Common myeloid progenitor, CD34-positive (primary cell): ENCODE data around the gene SULT2B1.

Experiments
- CTCF ChIA-PET: fragments of 350-600 bp; sonication (Branson Sonifier 250); formaldehyde crosslinking; loops from one replicate; lab custom pipeline; 2021; ENCODE audit warnings: antibody characterized with exemption; lab: Charles Lee
- POLR2A ChIA-PET: fragments of 350-600 bp; sonication (Branson Sonifier 250); formaldehyde crosslinking; loops from one replicate; lab custom pipeline; 2021; ENCODE audit warnings: antibody characterized with exemption; lab: Charles Lee
- DNase-seq, 3 donors: peaks; one replicate each; pipeline versions ENCODE4 v3.0.0 to v3.0.0-alpha.2; 2013
- H3K27ac ChIP-seq, 2 experiments: 1 replicate in 1 of 2; 2 replicates in 1 of 2; pipeline ENCODE4 v1.7.0; 2013; ENCODE audit warnings: inconsistent platforms in 2 of 2, low read length in 2 of 2, mild to moderate bottlenecking in 2 of 2, low read depth in 1 of 2, moderate library complexity in 1 of 2; ENCODE audit not compliant: severe bottlenecking in 2 of 2, insufficient read depth in 1 of 2, poor library complexity in 1 of 2
- H3K27me3 ChIP-seq, 5 experiments: replicated peaks in 2 of 5; 1 replicate in 3 of 5; 2 replicates in 2 of 5; pipeline versions ENCODE4 v1.6.1 to v1.7.0; 2013; ENCODE audit warnings: low read length in 4 of 5, mild to moderate bottlenecking in 2 of 5, moderate library complexity in 2 of 5, inconsistent platforms in 1 of 5; ENCODE audit not compliant: insufficient read depth in 5 of 5, control insufficient read depth in 4 of 5
- H3K36me3 ChIP-seq, 4 experiments: 1 replicate in 2 of 4; 2 replicates in 2 of 4; pipeline versions ENCODE4 v1.6.1 to v1.7.0; 2013; ENCODE audit warnings: low read length in 3 of 4, control low read depth in 1 of 4, mild to moderate bottlenecking in 1 of 4; ENCODE audit not compliant: control insufficient read depth in 4 of 4, insufficient read depth in 4 of 4
- H3K4me1 ChIP-seq, 4 experiments: 1 replicate in 3 of 4; 2 replicates in 1 of 4; pipeline versions ENCODE4 v1.6.1 to v1.7.1; 2013; ENCODE audit warnings: low read length in 3 of 4, mild to moderate bottlenecking in 3 of 4, control low read depth in 1 of 4, inconsistent platforms in 1 of 4, moderate library complexity in 1 of 4; ENCODE audit not compliant: control insufficient read depth in 4 of 4, insufficient read depth in 4 of 4; ENCODE audit errors: control extremely low read depth in 1 of 4
- H3K4me3 ChIP-seq, 7 experiments: 1 replicate in 4 of 7; 2 replicates in 3 of 7; pipeline versions ENCODE4 v1.5.1 to v1.7.0; 2013; ENCODE audit warnings: mild to moderate bottlenecking in 7 of 7, low read length in 6 of 7, moderate library complexity in 6 of 7, inconsistent platforms in 2 of 7, low read depth in 2 of 7, control low read depth in 1 of 7; ENCODE audit not compliant: insufficient read depth in 4 of 7, control insufficient read depth in 1 of 7; ENCODE audit errors: extremely low read depth in 1 of 7
- H3K9me3 ChIP-seq, 5 experiments: 1 replicate in 4 of 5; 2 replicates in 1 of 5; pipeline versions ENCODE4 v1.6.1 to v1.7.1; 2013; ENCODE audit warnings: low read length in 4 of 5, mild to moderate bottlenecking in 2 of 5, inconsistent platforms in 1 of 5, low read depth in 1 of 5, moderate library complexity in 1 of 5; ENCODE audit not compliant: control insufficient read depth in 4 of 5, insufficient read depth in 2 of 5; ENCODE audit errors: control extremely low read depth in 1 of 5
- WGBS: methylation state at CpG from one replicate; pipeline ENCODE4 v1.1.5; 2013; ENCODE audit not compliant: insufficient coverage; 5-methylcytosine and 5-hydroxymethylcytosine counted together

The SULT2B1 gene

GRCh38 chr19:48633148-48634035 is 81.4 kb downstream of the SULT2B1 start:
- no peaks in the 10 kb centered on the region for H3K27me3 ChIP-seq
- no peak for DNase-seq
- no peaks in the 10 kb centered on the region for H3K9me3 ChIP-seq
- H3K36me3 ChIP-seq, result peaks cover 0 to 19% (median 10%) of the 10 kb centered on the region in 4 experiments
- peak overlapping the region in 1 of 7 experiments; percentile 79 for H3K4me3 ChIP-seq
- H3K4me1 ChIP-seq, result peaks cover 10 to 62% (median 53%) of the 10 kb centered on the region in 4 experiments
- WGBS, result 94% methylated on average over 17 of the region's 22 CpGs
- ChIA-PET POLR2A (interaction anchor here (1.2 kb wide), 1 partner anchor 16 kb away, joined by 3 read pairs; no protein-coding TSS in a partner anchor), CTCF (interaction anchor here (1.0 to 1.8 kb wide), 5 partner anchors 9 to 25 kb away, joined by 4 to 10 read pairs (median 6); partner anchors contain the start of genes CA11, RPL18 and SPHK2)
- peak overlapping the region; percentile 77 to 88 for H3K27ac ChIP-seq

- Histone ChIP-seq H3K4me3 (peak overlapping the region in 6 of 7 experiments; percentile 27 to 83 (median 60)), H3K4me1 (peaks cover 13 to 68% (median 59%) of the 10 kb centered on the region in 4 experiments), H3K9me3 (no peaks in the 10 kb centered on the region), H3K27ac (peak overlapping the region; percentile 77 to 88), H3K27me3 (no peaks in the 10 kb centered on the region), H3K36me3 (peaks cover 0 to 16% (median 9%) of the 10 kb centered on the region in 4 experiments)
- DNase-seq, result no peak
- ChIA-PET CTCF (interaction anchor here (1.5 to 1.8 kb wide), 3 partner anchors 10 to 25 kb away, joined by 5 to 10 read pairs (median 6); partner anchors contain the start of gene CA11), POLR2A (interaction anchor here (1.2 kb wide), 1 partner anchor 17 kb away, joined by 3 read pairs; no protein-coding TSS in a partner anchor)
- WGBS, result 83% methylated on average over 7 of the region's 7 CpGs
Observed at GRCh38 chr19:48634036-48634342, 82.0 kb downstream of the SULT2B1 start.

GRCh38 chr19:48634424-48635262 is 82.7 kb downstream of the SULT2B1 start:
- CTCF ChIA-PET, result interaction anchor here (1.6 to 1.8 kb wide), 2 partner anchors 11 to 26 kb away, joined by 5 to 10 read pairs; partner anchors contain the start of gene CA11
- Histone ChIP-seq H3K4me1 (peaks cover 13 to 70% (median 61%) of the 10 kb centered on the region in 4 experiments), H3K4me3 (peak overlapping the region in 6 of 7 experiments; percentile 27 to 83 (median 76)), H3K27me3 (no peaks in the 10 kb centered on the region), H3K36me3 (peaks cover 0 to 16% (median 6%) of the 10 kb centered on the region in 4 experiments), H3K27ac (peak overlapping the region; percentile 77 to 88), H3K9me3 (no peaks in the 10 kb centered on the region)
- peak; percentile 93 to 97 (median 96) for DNase-seq
- POLR2A ChIA-PET, result interaction anchor here (1.2 kb wide), 1 partner anchor 17 kb away, joined by 3 read pairs; no protein-coding TSS in a partner anchor
- 5% methylated on average over 25 of the region's 37 CpGs for WGBS

DNA sequence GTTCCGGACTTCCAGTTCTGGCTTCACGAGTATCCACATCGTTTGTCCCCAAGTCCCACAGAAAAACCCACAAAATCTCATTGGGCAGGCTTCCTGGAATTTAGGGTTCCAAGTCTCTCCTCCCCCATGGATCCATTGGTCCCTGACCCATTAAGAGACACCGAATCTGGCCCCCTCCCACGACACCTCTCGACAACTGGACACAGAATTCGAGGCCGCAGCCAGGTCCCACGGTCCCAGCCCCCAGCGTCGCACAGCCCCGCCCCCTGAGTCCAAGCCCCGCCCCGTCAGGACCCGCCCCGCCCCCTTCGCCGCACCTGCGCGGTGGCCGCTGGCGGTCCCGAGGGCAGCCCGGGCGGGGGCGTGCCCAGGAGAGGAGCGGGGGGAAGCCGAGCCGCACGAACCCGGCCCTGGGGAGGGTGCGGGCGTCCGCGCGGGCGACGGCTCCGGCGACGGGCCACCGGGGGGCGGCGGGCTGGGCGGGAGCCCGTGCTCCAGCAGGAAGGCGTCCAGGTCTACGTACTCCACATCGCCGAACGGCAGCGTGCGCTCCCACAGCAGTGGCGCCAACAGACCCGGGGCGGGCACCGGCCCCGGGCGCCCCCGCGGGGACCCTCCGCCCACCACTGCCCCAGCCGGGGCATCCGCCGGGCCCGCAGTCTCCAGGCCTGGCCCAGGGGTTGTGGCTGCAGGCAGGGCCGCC is 83.4 kb downstream of the SULT2B1 start:
- Histone ChIP-seq H3K9me3 (no peaks in the 10 kb centered on the region), H3K4me1 (peaks cover 13 to 63% (median 56%) of the 10 kb centered on the region in 4 experiments), H3K27ac (peak overlapping the region; percentile 64 to 88), H3K27me3 (no peaks in the 10 kb centered on the region), H3K4me3 (peak overlapping the region; percentile 72 to 90 (median 80)), H3K36me3 (peaks cover 0 to 16% (median 6%) of the 10 kb centered on the region in 4 experiments)
- ChIA-PET CTCF (no interaction called here), POLR2A (no interaction called here)
- peak in 2 of 3 donors; percentile 63 to 67 for DNase-seq
- WGBS, result under 1% methylated on average over 51 of the region's 67 CpGs

DNA sequence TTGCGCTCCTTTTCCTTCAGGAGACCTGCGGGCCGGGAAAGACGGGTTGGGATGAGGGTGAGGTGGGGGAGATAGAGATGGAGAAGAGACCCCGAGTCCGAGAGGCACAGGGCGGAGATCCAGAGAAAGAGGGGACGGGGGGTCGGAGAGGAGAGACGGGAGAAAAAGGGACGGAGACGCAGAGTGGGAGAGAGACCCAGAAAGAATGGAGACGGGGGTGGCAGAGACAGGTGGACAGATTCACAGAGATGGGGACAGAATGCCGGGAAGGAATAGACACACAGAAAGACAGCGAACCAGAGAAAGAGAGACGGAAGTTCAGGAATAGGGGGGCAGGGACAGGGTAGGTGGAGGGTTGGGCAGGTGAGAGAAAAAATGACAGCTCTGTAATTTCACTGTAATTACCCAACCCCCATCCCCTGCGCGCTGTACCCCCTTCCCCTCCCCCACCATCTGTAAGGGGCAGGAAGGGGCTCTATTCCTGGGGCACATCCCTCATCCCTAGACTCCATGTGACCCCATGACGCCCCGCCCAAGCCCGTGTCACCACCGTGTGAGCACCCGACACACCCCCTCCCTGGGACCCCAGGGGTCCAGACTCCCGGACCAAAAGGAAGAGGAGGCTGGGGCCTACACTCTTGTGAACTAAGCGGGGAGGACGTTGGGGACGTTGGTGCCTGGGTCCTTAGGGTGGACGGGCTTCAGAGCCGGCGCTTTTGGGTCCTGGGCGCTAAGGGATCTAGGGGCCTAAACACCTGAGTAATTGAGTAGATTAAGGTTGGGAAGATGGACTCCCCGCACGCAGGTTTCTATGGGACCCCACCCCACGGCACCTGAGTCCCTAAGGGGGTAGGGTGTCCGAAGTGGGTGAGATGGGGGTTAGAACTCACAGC is 84.2 kb downstream of the SULT2B1 start:
- Histone ChIP-seq H3K9me3 (no peaks in the 10 kb centered on the region), H3K4me3 (peak overlapping the region; percentile 72 to 90 (median 80)), H3K36me3 (peaks cover 0 to 15% (median 6%) of the 10 kb centered on the region in 4 experiments), H3K4me1 (peaks cover 13 to 57% (median 48%) of the 10 kb centered on the region in 4 experiments), H3K27me3 (no peaks in the 10 kb centered on the region), H3K27ac (peak overlapping the region; percentile 28 to 78)
- ChIA-PET CTCF (no interaction called here), POLR2A (no interaction called here)
- 0% methylated on average over 22 of the region's 35 CpGs for WGBS
- peak in 1 of 3 donors; percentile 36 for DNase-seq
